Upper lobe of left lung (tissue), 6 donors: ENCODE results near the gene SUGP1. TPM values are rescaled to one million over a fixed set of nuclear protein-coding genes. Genes with fewer than 3 reads are reported as not detected.

Experiments used
- ATAC-seq, 2 donors: fragments of 200-7000 bp; cut with Tn5 transposase; one replicate each; pipeline ENCODE4 v1.9.1; 2022; ENCODE audit warnings: mild to moderate bottlenecking in 2 of 2, moderate library complexity in 2 of 2; ENCODE audit not compliant: low FRiP score in 2 of 2
- DNase-seq, 2 donors: peaks; one replicate each; pipeline ENCODE4 v3.0.0-alpha.2; 2019 to 2020
- H3K27ac ChIP-seq, 4 donors: fragments of 200-600 bp; sonication (generic); one replicate each; pipeline ENCODE4 v1.5.1; 2016 to 2019
- H3K27me3 ChIP-seq, 4 donors: fragments of 200-600 bp; sonication (generic); one replicate each; pipeline ENCODE4 v1.5.1; 2017 to 2019
- H3K36me3 ChIP-seq, 4 donors: fragments of 200-600 bp; sonication (generic); one replicate each; pipeline ENCODE4 v1.5.1; 2016 to 2019
- H3K4me1 ChIP-seq, 4 donors: fragments of 200-600 bp; sonication (generic); one replicate each; pipeline ENCODE4 v1.5.1; 2018 to 2019
- H3K4me3 ChIP-seq, 4 donors: fragments of 200-600 bp; sonication (generic); one replicate each; pipeline ENCODE4 v1.5.1; 2017 to 2019; ENCODE audit warnings: mild to moderate bottlenecking in 2 of 4, moderate library complexity in 1 of 4
- H3K9me3 ChIP-seq, 4 donors: fragments of 200-600 bp; sonication (generic); one replicate each; pipeline ENCODE4 v1.5.1; 2018 to 2019
- EP300 ChIP-seq, 4 donors: sonication (generic); formaldehyde crosslinking; IDR thresholded peaks; one replicate each; pipeline ENCODE4 v1.5.1; 2017; ENCODE audit warnings: antibody characterized with exemption in 4 of 4, control low read depth in 2 of 4
- POLR2A ChIP-seq, 4 donors: fragments of 450-650 bp; IDR thresholded peaks; one replicate each; pipeline ENCODE4 v1.5.1; 2016 to 2017; ENCODE audit warnings: antibody characterized with exemption in 4 of 4, mild to moderate bottlenecking in 2 of 4
- POLR2AphosphoS5 ChIP-seq, 2 donors: sonication (generic); formaldehyde crosslinking; IDR thresholded peaks; one replicate each; pipeline ENCODE4 v1.5.1; 2017; ENCODE audit warnings: antibody characterized with exemption in 2 of 2
- WGBS, 2 donors: methylation state at CpG; one replicate each; pipeline ENCODE4 v1.1.5; 2017 to 2018; 5-methylcytosine and 5-hydroxymethylcytosine counted together
- total RNA-seq, 6 donors: library from RNA; depleted of rRNA in 4 of 6; stranded (reverse); fragments of >200 nt in 4 of 6; gene quantifications; one replicate each; pipeline versions ENCODE4 v1.1.0 to v1.2.1, GENCODE V29; 2016 to 2021
- TF ChIP-seq, protein P1 (sequence below), 6 experiments: fragments of 450-650 bp in 4 of 6; fragments of 200-600 bp in 2 of 6; sonication (generic) in 2 of 6; IDR thresholded peaks; one replicate each; pipeline ENCODE4 v1.5.1; 2016 to 2019; ENCODE audit warnings: antibody characterized with exemption in 6 of 6
- donor health status: DM: no; HTN: no; CAD: no; lungs with moderate emphysema.
- donor health status: DM: no; HTN: yes; CAD: no; lungs with severe emphysema.

SUGP1 gene
- total RNA-seq, 6 donors from 2014 or later, result 22.6 to 62.9 (median 42.6) TPM

DNA sequence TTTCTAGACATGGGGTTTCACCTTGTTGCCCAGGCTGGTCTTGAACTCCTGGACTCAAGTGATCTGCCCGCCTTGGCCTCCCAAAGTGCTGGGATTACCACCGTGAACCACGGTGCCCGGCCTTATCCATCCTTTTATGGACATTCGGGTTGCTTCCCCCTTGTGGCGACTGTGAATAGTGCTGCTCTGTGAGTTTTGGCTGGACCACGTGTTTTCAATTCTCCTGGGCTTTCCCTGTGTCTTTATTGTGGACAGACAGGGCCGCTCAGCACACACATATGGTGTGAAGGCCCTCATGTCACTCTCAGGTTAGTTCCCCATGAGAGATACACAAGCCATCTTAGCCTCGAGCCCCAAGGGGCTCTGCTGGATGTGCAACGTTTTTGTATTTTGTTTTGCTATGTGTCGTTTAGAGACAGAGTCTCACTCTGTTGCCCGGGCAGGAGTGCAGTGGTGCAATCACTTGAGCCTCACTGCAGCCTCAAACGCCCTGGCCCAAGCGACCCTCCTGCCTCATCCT, 40.8 kb upstream of the SUGP1 start:
- 8 to 16% methylated on average over 11 to 13 of the region's 14 CpGs for WGBS, 2 donors
- Histone ChIP-seq H3K4me3 (no peak overlapping the region), H3K27ac (peak overlapping the region in 1 of 4 donors; percentile 40), H3K36me3 (peaks cover 9 to 20% (median 12%) of the 10 kb centered on the region in 4 donors), H3K4me1 (peaks cover 18 to 31% (median 24%) of the 10 kb centered on the region in 4 donors), H3K27me3 (no peaks in the 10 kb centered on the region), H3K9me3 (no peaks in the 10 kb centered on the region)
- ATAC-seq (peak; percentile 83 to 90), DNase-seq (peak in 1 of 2 donors; percentile 79)
- TF ChIP-seq, protein P1, sequence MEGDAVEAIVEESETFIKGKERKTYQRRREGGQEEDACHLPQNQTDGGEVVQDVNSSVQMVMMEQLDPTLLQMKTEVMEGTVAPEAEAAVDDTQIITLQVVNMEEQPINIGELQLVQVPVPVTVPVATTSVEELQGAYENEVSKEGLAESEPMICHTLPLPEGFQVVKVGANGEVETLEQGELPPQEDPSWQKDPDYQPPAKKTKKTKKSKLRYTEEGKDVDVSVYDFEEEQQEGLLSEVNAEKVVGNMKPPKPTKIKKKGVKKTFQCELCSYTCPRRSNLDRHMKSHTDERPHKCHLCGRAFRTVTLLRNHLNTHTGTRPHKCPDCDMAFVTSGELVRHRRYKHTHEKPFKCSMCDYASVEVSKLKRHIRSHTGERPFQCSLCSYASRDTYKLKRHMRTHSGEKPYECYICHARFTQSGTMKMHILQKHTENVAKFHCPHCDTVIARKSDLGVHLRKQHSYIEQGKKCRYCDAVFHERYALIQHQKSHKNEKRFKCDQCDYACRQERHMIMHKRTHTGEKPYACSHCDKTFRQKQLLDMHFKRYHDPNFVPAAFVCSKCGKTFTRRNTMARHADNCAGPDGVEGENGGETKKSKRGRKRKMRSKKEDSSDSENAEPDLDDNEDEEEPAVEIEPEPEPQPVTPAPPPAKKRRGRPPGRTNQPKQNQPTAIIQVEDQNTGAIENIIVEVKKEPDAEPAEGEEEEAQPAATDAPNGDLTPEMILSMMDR (IDR thresholded peaks at IDR 0.05), result peak; percentile 71 to 89 (median 84)
- TF ChIP-seq POLR2A (IDR thresholded peaks at IDR 0.05), result no peak
- TF ChIP-seq EP300 (IDR thresholded peaks at IDR 0.05), result no peak
- TF ChIP-seq POLR2AphosphoS5 (IDR thresholded peaks at IDR 0.05), result no peak

DNA sequence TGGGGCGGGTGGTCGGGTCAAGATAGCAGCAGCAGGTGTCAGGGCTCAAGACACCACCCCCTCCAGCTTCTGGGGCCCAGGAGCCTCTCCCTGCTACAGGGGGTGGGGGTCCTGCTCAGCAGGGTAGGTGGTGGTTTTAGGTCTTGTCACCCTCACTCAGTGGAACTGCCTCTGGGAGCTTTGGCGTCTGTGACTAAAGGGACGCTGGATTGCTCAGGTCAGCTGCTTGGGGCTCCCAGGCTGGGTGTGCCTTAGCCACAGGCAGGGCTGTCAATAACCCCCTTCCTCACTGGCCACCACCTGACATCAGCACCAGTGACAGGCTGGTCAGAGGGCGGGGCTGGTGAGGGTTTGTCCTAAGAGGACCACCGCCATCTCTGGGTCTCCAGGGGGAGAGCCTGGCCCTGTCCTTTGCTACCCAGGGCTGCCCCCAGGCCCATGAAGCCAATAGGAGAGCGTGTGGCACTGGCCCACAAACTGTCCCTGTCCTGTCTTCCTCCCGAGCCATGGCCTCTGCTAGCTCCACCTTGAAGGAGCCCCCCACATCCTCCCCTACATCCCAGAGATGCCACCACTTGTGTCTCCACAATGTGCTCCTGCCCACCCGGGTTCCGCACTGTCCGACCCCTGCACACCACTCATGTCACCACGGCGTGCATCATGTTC, 36.7 kb upstream of the SUGP1 start:
- TF ChIP-seq POLR2AphosphoS5 (IDR thresholded peaks at IDR 0.05), result no peak
- TF ChIP-seq, protein P1 (IDR thresholded peaks at IDR 0.05), result no peak
- TF ChIP-seq EP300 (IDR thresholded peaks at IDR 0.05), result no peak
- no peak for TF ChIP-seq POLR2A (IDR thresholded peaks at IDR 0.05)
- Histone ChIP-seq H3K36me3 (peaks cover 32 to 61% (median 53%) of the 10 kb centered on the region in 4 donors), H3K9me3 (no peaks in the 10 kb centered on the region), H3K4me3 (no peak overlapping the region), H3K27ac (peak overlapping the region in 1 of 4 donors; percentile 51), H3K27me3 (no peaks in the 10 kb centered on the region), H3K4me1 (peaks cover 8 to 19% (median 10%) of the 10 kb centered on the region in 4 donors)
- DNase-seq (no peak), ATAC-seq (no peak)
- 92 to 96% methylated on average over 9 to 12 of the region's 13 CpGs for WGBS, 2 donors

DNA sequence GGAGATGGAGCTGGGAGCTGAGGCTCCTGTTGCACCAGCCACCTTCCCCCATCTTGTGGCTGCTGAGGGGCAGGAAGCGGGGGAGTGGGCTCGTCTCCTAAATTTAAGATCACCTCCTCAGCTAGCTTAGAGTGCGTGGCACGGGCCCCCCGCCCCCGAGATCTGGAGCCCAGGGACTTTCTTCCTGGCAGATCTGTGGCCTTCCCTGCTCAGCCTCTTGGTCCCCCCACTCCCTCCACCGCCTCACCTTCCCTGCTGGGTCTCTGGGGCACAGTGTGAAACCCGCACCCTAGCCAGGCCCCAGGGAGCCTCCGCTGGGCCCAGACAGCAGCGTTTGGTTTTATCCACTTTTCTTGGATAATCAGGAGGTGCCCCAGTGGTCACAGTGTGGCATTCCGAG, 36.2 kb upstream of the SUGP1 start:
- Histone ChIP-seq H3K4me1 (peaks cover 8 to 19% (median 10%) of the 10 kb centered on the region in 4 donors), H3K4me3 (no peak overlapping the region), H3K27me3 (no peaks in the 10 kb centered on the region), H3K9me3 (no peaks in the 10 kb centered on the region), H3K27ac (peak overlapping the region in 1 of 4 donors; percentile 51), H3K36me3 (peaks cover 32 to 66% (median 55%) of the 10 kb centered on the region in 4 donors)
- DNase-seq (peak in 1 of 2 donors; percentile 69), ATAC-seq (no peak)
- TF ChIP-seq, protein P1 (IDR thresholded peaks at IDR 0.05), result no peak
- TF ChIP-seq EP300 (IDR thresholded peaks at IDR 0.05), result no peak
- no peak for TF ChIP-seq POLR2AphosphoS5 (IDR thresholded peaks at IDR 0.05)
- no peak for TF ChIP-seq POLR2A (IDR thresholded peaks at IDR 0.05)
- 90 to 95% methylated on average over 7 to 10 of the region's 11 CpGs for WGBS, 2 donors

DNA sequence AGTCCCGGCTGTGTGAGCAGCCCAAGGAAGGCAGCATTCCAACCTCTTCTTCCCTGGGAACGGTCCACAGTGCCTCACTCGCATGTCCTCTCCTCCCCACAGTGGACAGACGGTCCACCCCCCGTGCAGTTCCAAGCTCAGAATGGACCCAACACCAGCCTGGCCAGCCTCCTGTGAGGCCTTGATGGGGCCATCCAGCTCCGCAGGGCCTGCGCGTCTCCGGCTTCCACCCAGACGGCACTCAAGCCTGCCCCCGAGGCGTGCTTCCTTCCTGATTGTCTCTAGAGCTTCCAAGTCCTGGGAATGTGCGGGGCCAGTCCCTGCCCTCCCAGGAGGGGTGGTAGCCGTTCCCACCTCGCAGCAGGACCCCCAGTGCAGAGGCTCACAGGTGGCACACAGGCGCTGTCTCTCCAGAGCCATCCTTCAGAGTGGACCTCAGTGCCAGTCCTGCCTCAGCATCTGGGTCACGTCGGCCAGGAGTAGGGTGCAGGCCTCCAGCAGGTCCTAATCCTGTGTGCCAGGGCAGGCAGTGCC, 35.4 kb upstream of the SUGP1 start:
- no peak for ATAC-seq
- 97 to 100% methylated on average over 2 to 14 of the region's 18 CpGs for WGBS, 2 donors

More for the DNA sequence above, 35.4 kb upstream of the SUGP1 start:
- Histone ChIP-seq H3K27ac (no peak overlapping the region), H3K27me3 (no peaks in the 10 kb centered on the region), H3K9me3 (no peaks in the 10 kb centered on the region), H3K4me3 (no peak overlapping the region), H3K4me1 (peaks cover under 1 to 11% (median 4%) of the 10 kb centered on the region in 4 donors), H3K36me3 (peaks cover 37 to 74% (median 58%) of the 10 kb centered on the region in 4 donors)
- TF ChIP-seq POLR2A (IDR thresholded peaks at IDR 0.05) (no peak), POLR2AphosphoS5 (IDR thresholded peaks at IDR 0.05) (no peak), EP300 (IDR thresholded peaks at IDR 0.05) (no peak)
- TF ChIP-seq, protein P1 (IDR thresholded peaks at IDR 0.05), result no peak
- DNase-seq, result peak in 1 of 2 donors; percentile 68
